Activated gamma-delta T cell treated with Interleukin-2 at 50 U/mL for 16 hours (primary cell): ENCODE data around the gene PTTG1IP.

ENCODE experiments used
- DNase-seq: peaks from one replicate; pipeline ENCODE4 v3.0.0-alpha.2; 2020

Gene PTTG1IP

DNA sequence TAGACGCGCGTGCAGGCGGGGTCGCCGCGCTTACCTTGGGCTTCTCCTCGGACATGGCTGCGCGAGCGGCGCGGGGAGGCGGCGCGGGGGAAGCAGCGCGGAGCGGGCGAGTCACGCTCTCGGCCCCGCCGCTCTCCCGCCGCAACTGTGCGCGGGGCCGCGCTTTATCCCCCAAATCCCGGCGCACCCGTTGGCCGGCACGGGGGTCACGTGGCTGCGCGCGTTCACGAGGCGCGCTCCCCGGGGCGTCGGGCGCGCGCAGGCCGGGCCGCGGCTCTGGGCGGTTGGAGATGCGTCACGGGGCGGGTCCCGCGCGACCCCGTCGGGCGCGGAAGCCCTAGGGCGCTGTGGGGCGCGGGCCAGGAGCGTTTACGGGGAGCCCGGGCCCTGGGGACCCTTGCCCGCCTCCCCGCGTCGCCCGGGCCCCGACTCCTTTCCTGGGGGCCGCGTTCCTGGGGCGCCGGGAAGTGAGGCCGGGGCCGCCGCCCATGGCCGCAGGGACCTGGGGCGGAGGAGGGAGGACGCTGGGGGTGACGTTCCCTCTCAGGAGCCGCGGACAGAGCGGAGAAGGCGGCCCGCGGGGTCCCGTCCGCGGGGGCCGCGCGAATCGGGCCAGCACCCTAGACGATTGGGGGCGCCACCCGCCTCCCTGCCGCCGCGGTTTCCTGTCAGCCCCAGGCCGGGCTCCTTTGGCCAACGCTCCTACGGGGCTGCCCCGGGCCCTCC is 55.4 kb downstream of the PTTG1IP start, which contains the start of gene SUMO3:
SUMO3 (minus strand) TSS at position 149 of the 726 bp plus-strand sequence; CDS start at position 55, 94 bp downstream.
- DNase-seq = peak; percentile 81

DNA sequence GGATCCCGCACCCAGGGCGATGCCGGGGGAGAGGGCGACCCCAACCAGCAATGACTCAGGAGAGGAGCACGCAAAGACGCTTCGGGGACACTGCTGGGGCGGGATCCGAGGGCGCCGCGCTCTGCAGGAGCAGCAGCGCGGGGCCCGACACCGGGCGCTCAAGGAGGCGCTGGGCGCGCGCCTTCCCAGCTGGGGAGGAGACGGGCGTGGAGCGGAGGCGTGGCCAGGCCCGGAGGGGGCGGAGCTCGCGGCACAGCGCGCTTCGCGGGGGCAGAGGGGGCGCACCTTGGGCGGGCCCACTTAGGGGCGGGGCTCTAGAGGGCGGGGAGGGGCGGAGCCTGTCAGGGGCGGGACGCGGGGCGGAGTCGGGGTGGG is 56.0 kb downstream of the PTTG1IP start:
- DNase-seq = peak; percentile 90

DNA sequence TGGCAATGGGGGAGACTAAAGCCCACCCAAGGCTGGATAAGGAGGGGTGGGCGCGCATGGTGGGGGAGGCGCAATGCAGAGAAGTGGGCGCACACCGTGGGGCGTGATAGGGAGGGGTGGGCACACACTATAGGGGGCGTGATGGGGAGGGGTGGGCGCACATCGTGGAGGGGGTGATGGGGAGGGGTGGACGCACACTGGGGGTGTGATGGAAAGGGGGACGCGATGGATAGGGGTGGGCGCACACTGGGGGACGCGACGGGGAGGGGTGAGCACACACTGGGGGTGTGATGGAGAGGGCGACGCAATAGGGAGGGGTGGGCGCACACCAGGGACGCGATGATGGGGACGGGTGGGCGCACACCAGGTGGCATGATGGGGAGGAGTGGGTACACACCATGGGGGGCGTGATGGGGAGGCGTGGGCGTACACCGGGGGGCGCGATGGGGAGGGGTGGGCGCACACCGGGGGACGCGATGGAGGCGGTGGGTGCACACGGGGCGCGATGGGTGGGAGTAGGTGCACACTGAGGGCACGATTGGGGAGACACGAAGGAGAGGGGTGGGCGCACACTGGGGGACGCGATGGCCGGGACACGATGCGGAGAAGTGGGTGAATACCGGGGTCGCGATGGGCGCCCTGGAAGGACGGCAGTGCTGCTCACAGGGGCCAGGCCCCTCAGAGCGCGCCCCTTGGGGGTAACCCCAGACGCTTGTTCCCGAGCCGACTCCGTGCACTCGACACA is 56.6 kb downstream of the PTTG1IP start:
- no peak for DNase-seq

DNA sequence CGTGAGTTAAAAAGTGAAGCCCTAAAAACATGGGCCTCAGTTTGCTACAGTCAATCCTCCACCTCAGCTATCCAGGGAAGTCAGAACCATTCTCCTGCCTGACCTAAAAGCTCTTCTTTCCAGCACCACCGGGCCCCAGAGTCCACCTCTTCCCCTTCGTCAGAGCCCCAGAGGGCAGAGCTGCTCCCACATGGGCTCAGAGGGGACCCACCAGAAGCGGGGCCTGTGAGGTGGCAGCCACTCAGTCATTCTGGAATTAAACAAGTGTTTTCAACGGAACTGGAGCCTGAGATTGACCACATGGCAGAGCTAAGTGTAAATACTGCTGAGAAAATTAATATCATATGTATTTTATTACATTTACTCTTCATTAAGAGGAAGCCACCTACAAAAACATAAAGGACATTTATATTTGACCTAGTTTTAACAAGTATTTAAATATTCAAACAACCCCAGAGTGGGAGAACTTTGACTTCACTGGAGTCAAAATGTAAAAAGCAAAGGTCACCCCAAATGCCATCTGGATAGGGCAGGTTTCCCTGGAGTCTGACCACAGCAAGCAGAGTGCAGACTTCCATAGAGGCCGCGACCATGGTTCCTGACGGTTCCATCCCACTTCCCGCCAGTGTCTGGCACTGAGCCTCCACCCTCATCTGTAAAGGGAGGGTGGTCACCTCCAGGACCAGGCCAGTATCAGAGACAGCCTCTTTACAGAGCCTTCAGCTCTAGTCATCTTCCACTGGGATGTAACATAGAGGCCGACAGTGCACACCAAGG is 57.5 kb downstream of the PTTG1IP start:
- no peak for DNase-seq

DNA sequence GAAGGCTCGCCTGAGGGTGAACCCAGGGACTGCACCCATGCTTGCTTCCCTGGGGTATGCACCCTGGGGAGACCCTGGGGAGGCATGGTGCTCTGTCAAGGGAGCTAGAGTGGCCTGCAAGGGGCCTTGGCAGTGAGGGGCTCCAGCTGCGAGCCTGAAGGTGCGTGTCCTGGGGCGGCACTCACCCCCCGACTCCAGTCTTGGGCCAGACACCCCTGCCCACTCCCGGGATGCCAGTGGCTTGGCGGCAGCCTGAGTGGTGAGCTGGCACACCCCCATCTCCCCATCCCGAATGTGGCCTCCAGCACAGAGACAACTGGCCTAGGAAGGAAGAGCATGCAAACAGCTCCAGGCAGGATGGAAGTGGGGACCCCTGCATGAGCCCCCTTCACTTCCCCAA is 58.3 kb downstream of the PTTG1IP start:
- DNase-seq = no peak

DNA sequence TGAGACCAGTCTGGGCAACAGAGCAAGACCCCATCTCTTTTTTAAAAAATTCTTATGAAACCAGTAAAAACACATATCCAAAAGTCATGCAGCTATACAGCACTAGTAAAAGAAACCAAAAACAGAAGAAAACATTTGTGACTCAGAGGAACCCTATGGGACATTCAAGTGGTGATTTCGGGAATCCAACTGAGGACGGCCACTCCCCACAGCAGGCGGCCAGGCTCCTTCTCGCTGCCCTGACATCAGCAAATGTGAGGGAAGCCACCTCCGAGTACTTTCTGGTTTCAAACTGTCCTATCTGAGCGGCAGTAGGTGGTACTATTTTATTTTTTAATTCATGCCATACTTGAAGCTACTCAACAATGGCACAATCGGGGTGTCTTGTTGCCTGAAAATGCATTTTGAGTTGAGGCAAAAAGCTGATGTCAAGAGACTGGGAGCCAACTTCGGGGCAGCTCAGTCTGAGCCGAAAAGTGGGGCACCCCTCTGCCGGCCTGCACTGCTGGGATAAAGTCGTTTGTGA is 58.9 kb downstream of the PTTG1IP start:
- no peak for DNase-seq

DNA sequence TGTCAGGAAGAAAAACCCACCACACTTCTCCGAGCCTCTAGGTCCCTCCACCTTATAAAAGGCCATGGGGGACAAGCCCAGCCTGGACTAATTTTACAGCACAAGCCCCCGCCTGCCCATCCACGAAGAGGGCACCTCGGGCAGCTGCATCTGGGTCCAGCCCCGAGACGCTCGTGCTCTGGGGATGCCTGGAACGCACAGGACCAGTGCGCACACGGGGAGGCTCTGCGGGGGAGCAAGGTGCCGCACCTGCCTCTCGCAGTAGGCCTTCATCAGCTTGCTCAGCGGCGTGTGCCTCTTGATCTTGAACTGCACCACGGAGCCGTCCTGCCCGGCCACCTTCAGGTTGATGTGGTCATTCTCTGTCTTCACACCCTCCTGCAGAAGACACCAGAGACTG is 59.8 kb downstream of the PTTG1IP start:
- no peak for DNase-seq

DNA sequence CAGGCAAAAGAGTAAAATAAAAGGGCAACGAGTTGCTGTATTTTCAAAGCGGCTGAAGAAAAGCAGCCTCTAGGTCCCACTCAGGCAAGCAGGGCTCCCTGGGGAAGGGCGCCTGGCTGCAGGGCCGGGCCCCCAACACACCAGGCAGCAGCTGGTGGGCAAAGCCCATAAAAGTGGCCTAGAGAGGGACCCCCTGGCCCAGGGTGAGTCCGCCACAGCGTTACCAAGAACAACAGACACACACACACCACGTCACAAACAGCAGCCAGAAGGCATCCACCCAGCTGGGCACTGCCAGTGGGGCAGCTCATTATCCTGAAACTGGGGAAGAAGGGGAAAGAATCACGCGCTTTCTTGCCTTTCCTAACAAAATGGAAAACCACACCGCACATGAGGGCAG is 60.3 kb downstream of the PTTG1IP start:
- DNase-seq = no peak

DNA sequence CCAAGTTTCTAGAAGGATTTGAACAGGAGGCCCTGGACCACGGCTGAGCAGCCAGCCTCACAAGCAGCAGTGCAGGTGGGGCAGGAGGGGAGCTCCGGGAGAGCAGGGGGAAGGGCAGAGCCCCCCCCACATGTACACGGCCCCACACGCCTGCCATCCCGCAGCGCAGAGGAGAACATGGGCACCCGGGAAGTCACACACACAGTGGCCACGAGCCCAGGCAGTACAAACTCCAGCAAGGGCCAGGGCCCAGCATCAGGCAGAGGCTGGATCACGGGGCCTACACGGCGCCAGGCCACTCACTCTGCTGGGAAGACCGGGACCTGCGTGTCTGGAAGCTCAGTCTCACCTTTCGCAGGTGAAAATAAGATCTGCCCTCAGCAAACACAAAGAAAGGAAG is 60.9 kb downstream of the PTTG1IP start:
- DNase-seq = no peak

DNA sequence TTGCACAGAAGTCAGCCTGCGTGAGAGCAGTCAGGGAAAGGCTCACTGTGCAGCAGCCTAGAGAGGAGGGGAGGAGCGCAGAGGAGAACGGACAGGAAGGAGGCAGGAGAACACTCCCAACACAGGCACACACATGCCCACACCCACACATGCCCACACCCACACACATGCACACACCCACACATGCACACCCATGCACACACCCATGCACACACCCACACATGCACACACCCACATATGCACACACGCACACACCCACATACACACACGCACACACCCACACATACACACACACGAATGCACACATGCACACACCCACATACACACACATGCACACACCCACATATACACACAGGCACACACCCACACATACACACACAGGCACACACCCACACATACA is 62.7 kb downstream of the PTTG1IP start:
- DNase-seq = no peak

DNA sequence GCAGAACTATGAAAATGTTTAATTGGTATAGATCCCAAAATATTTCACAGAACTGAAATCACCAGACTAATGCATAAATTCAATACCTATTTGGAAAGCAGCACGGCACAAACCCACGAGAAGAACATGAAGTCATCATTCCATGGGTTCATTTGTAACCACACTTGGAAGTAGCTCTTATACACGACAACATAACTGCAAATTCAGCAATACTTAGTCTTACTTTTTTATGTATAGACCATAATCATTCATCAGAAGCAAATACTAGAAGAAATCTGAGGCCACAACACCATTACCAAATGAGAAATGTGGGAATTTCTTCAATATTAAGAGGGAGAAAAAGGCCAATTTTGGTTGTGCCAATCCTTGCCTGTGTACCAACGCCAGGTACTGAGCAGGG is 67.6 kb downstream of the PTTG1IP start:
- DNase-seq = no peak

DNA sequence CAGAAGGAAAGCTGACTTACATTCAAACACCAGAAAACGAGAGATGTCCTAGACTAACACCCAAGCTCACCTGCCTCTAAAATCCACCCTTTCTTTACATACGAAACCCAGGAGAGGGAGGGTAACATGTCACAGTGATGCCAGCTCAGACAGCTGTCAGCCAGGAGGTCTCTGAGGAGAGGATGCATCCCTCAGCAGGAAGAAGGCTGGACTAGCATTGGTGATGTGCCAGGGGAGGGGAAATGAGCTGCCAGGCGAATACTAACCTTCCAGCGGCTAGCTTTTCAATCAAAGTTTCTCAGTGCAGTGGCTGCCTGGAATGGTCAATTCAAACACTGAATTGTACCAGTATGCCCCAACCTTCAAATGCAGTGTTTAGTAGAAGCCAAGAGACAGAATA is 68.3 kb downstream of the PTTG1IP start:
- no peak for DNase-seq

DNA sequence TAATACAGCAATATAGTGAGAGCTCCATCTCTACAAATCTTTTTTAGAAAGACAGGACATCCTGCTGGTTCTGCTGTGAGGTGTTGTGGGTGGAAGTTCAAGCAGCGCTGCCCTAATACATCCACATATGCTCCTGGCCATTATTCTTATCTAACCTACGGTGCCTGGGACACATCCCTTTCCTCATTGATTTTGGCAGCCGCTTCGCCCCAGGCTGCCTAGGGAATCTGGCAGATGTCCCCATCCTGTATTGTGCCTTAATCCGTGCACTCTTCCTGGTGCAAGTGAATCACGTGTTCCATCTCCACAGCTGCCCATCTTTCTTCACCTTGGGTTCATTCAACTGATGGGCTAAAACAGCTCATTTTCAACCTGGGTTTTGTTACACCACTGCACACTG is 68.7 kb downstream of the PTTG1IP start:
- no peak for DNase-seq

DNA sequence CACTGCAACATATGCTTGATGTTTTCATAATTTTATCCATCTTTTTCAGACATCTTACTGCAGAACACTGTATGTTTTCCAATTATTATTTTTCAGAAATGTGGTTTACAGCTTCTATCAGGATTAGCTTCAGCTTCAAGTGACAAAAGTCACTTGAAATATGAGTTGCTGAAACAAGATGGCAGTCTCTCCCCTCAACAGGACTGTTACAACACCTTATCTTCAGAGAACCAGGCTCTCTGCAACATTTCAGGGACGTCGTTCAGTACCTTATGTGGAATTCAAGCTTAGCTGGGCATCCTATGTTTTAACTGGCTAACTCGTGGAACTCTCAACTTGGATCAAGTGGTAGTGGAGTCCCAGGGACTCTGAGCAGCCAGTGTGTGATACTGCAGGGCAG is 69.8 kb downstream of the PTTG1IP start:
- no peak for DNase-seq

DNA sequence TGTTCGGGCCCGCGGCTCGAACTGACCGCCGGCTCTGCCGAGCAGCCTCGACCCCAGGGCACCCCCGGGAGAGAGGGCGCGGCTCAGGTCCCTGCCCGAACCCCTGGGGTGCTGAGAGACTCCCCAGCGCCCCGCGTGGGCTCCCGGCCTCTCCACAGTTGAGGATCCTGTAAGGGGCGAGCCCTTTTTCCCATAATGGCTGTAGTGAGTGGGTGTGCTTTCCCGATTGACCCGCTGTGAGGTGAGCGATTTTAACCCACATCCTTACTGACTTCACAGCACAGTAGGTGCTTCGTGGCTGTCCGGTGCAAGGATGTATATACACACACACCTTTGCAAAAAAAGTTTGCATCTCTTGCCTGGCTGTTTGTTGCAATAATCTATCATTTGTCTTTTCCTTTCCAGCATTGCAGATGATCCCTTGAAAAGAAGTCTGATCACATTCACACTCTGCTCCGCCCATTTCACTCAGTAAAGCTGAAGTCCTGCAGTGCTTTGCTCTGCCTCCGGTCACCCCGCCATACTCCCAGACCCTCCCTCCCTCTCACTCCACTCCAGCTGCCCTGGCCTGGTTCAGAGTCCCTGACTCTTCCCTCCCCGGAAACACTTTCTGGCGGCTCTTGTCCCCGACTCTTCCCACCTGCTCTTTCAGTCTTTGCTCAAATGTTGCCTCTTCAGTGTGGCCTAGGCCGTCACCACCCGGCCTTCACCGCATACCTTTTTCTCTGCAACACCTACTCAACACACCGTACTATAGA is 70.9 kb downstream of the PTTG1IP start:
- no peak for DNase-seq

DNA sequence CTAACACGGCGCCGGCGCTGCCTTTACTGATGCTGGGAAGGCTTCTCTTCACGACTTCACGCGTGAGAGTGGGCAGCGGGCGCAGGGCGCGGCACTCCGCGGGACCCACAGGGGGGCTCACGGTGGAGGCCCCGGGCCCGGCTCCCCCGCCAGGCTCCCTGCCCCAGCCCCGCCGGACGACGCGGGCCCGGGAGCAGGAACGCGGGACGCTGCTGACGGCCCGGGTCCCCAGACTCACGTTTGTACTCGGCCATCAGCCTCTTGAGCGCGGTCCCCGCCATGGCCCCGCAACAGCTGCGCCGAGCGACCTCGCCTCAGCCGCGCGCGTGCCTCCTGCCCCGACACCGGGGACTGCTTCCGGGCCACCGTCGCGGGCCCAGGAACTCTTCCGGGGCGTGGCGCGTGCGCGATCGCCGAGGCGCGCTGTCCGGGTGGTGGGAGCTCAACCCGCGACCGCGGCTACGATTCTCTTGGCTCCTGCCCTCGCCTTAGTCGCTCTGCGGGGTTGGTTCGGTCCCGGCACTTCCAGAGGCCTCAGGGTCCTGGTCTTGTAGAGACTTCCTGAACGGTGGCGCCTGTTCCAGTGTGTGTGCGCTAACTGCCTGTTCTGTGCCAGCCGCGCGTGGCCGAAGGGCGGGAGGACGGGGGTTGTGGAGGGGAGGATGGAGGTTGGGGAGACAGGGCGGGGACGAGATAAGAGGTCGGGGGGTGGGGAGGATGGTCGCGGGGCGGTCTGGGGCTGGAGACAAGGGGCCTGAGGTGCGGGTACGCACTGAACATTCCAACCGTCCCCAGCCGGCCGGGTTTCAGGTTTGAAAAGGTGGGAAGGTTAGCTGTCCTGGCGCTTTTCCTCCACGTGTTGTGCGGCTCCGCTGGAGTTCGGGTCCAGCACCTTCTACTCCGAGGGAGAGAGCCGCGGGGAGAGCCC is 71.8 kb downstream of the PTTG1IP start, which contains the start of gene UBE2G2:
UBE2G2 (minus strand) TSS at position 353 of the 928 bp plus-strand sequence; CDS start at position 281, 72 bp downstream.
- peak; percentile 82 for DNase-seq

DNA sequence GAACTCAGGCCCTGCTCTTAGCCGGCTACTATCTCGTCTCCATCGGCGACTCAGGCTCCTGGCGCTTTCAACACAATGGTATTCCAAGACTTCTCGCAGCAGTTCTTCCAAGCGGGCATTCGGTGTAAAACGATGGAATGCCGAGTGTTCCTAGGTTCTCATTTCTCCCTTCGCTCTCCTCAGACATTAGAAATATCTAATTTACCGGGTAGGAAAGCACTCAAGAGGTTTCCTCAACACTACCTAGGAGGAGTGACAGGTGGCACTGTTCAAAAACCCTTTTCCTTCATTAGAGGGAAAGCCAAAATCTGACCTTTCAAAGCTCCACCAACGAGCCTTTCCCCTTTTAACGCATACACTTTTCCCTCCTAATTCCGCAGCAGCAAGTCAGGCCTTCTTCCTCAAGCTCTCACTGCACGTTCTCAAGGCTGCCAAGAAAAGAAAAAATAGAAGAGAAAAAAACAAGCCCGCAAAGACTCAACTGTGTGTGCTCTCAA is 72.5 kb downstream of the PTTG1IP start:
- DNase-seq = no peak

DNA sequence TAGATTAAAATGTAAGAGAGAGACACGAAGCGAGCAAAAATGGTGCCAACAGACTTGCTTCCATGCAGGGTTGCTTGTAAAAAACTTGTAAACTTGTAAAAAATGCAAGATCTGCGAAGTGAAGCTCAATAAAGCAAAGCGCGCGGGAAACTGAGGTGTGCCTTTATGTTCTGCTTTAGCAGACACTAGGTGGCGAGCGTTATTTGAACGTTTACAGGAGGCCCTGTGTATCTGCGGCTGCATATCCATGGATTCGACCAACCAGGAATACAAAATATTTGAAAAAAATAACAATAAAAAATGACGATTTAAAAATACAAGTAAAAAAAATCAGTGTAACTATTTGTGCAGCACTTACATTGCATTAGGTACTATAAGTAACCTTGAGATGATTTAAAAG is 73.4 kb downstream of the PTTG1IP start:
- no peak for DNase-seq

DNA sequence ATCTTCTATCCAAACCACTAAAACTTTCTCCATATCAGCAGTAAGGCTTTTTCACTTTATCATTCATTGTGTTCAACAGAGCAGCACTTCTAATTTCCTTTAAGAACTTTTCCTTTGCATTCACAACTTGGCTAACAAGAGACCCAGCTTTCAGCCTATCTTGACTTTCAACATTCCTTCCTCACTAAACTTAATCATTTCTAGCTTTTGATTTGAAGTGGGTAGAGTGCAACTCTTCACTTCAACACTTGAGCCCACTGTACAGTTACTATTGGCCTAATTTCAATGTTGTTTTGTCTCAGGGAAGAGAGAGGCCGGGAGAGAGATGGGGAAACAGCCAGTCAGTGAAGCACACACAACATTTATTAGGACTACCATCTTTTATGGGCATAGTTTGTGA is 73.8 kb downstream of the PTTG1IP start:
- DNase-seq = no peak
